Choroid plexus epithelial cell (primary cell): ENCODE measurements around the gene IKZF2.
A peak's percentile ranks its signal among the peaks of the same experiment; 100 is the strongest.

ENCODE experiments used
- DNase-seq: peaks from one replicate; pipeline ENCODE4 v3.0.0-alpha.2; 2010; ENCODE audit warnings: low read depth
- H3K4me3 ChIP-seq: 2 replicates; pipeline ENCODE4 v1.5.1; 2011; ENCODE audit warnings: low read depth, mild to moderate bottlenecking, control low read depth, low read length, moderate library complexity
- TF ChIP-seq, protein P1 (sequence below): conservative IDR thresholded peaks from 2 replicates; pipeline ENCODE4 v1.5.1; 2011; ENCODE audit warnings: low read depth, mild to moderate bottlenecking, control low read depth, inconsistent platforms, low read length, moderate library complexity

The IKZF2 gene

DNA sequence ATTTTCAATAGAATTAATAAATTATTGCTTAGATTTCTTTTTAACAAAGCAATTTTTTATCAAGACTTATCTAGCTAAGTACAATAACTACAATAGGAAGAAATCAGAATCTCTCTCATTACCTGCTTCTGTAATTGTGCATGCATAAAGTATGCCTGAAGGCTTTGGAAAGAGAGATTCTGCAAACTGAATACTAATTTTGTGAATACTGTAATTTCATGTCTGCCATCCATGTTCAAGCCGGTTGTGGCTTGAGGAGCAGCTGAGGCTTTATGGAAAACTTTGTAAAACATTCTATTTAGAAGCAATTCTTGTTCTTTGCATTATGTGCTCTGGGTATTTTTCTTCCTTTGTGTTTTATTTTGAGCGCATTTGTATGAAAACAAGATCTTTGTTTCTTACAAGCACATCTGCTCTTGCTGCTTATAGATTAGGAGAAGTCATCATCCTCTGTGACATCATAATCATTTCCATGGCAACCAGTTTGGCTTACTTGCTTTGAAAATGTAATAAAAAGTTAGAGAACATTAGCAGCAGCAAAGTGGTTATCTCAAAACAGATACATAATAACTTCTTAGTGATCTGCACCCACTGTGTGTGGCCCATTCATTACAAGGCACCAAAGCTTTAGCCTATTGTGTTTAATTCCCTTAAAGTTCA is 16.0 kb upstream of the IKZF2 start:
- no peak for DNase-seq
- no peak overlapping the region for H3K4me3 ChIP-seq
- TF ChIP-seq, protein P1, sequence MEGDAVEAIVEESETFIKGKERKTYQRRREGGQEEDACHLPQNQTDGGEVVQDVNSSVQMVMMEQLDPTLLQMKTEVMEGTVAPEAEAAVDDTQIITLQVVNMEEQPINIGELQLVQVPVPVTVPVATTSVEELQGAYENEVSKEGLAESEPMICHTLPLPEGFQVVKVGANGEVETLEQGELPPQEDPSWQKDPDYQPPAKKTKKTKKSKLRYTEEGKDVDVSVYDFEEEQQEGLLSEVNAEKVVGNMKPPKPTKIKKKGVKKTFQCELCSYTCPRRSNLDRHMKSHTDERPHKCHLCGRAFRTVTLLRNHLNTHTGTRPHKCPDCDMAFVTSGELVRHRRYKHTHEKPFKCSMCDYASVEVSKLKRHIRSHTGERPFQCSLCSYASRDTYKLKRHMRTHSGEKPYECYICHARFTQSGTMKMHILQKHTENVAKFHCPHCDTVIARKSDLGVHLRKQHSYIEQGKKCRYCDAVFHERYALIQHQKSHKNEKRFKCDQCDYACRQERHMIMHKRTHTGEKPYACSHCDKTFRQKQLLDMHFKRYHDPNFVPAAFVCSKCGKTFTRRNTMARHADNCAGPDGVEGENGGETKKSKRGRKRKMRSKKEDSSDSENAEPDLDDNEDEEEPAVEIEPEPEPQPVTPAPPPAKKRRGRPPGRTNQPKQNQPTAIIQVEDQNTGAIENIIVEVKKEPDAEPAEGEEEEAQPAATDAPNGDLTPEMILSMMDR = no peak

DNA sequence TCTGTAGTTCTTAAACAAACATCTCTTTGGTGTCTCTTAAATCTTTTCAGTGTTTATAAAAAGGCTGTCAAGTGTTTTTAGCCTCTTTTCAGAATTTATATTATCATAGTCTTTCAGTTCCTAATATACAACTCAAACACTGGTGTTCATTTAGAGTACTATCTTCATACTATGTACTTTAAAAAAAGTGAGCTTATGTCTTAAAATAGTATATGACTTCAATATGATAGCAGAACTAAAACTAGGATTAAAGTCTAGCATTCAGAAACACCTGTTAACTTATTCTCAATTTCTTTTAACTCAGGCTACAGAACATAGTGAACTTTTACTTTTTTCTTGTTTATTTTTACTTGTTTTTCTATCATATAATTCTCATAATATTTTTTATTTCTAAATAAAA is 14.7 kb upstream of the IKZF2 start:
- H3K4me3 ChIP-seq = no peak overlapping the region
- TF ChIP-seq, protein P1 = no peak

DNA sequence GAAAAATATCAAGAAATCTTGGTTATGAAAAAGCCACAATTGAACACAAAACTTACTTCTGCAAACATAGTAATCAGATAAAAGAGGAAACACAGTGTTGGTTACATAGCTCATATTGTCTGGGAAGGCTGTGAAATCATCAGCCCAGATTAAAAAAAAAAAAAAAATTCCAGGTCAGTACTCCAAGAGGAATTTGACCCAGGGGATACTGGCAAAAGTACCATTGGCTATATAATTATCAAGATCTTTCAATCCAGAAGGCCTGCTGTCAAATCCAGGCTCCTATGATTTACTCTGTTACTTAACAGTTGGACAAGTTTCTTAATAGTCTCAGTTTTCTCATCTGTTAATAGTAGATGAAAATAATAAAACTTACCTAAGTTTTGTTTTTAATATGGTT is 12.9 kb upstream of the IKZF2 start:
- TF ChIP-seq, protein P1 = no peak
- DNase-seq = no peak
- H3K4me3 ChIP-seq = no peak overlapping the region

More for the DNA sequence above, 14.7 kb upstream of the IKZF2 start:
- DNase-seq = no peak

DNA sequence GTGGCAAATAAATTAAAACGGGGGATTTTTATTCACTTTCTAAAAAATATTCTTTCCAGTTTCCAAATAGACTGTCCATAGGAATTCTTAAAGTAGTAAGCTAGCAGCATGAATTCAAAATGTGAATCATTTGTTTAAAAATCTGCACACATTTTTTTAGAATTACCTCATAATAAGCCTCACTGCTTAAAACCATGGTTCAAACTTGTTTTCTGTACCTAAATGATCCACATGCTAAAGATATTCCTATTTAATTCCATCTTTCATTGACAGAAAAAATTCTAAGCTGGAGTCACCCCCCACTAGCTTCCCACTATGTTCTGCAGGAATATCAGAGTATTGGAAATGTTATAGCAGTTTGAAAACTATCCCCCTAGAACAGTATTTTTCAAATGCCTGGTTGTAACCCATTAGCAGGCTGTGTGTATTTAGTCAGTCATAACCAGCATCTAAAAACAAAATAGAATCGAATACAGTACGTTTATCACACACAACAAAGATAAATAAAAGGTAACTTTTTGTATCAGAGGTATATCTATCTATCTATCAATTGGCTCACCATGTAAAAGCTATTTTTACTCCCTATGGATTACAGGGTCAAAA is 11.2 kb upstream of the IKZF2 start:
- peak; percentile 70 for DNase-seq
- H3K4me3 ChIP-seq = no peak overlapping the region
- TF ChIP-seq, protein P1 = no peak

DNA sequence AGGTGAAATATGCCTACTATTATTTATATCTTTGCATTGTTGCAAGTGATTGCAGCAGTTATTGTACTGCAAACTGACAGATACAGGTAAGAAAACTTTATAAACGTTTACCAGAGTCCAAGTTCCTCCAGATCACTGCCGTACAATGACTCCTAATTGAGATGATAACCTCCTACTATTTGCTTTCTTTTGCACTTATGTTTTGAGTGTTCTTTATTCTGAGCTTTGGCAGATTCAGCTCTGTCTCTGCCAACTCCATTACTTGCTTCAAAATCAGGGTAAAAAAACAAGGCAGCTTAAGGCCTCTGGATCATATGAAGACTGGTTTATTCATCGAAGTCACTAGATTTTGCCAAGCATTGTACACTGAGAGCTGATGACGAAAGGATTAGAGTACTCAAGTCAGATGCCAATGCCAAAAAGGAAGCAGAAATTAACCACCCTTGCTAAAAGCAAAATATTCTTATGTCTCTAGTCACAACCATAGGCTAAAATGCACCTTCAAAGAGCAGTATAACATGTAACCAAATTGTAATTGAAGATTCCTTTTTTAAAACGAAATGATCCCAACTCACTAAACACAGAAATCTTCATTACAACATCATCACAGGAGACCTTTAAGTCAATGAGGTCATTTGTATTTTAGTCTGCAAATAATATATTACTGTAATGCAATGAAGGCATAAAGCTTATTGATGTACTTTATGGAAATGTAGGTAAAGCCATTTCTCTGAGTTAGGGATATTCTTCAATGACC is 10.5 kb upstream of the IKZF2 start:
- no peak overlapping the region for H3K4me3 ChIP-seq
- peak; percentile 60 for DNase-seq
- TF ChIP-seq, protein P1 = no peak

DNA sequence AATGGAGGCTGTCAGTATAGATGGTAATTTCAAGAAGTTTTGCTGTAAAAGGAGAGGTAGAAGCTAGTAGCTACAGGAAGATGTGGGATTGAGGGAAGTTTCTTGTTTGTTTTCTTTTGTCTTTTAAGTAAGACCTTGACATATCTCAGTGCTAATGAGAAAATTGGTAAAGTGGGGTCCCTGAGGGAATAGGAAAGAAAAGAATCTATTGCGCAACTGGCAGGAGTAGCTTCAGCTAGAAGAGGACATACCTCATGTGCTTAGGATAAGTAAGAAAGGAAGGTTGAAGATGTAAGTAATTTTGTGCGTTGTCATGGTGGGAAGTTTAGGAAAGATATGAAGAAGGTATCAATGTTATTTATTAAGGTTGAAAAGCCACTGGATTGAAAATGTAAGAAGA is 8.4 kb upstream of the IKZF2 start:
- DNase-seq = no peak
- H3K4me3 ChIP-seq = no peak overlapping the region

More for the DNA sequence above, 8.4 kb upstream of the IKZF2 start:
- TF ChIP-seq, protein P1 = no peak
